Nephron (organoid): Measurements from ENCODE around the gene GIT1.

Source experiments
- H3K27ac Mint-ChIP-seq, 3 experiments: 2 replicates each; pipeline ENCODE4 v1.8.0; 2020; ENCODE audit warnings: mixed read lengths in 3 of 3, mild to moderate bottlenecking in 2 of 3, moderate library complexity in 1 of 3
- H3K27me3 Mint-ChIP-seq: 2 replicates; pipeline ENCODE4 v1.8.0; 2021; ENCODE audit warnings: low read depth, mild to moderate bottlenecking, moderate library complexity, mixed read lengths
- H3K36me3 Mint-ChIP-seq: 2 replicates; pipeline ENCODE4 v1.8.0; 2020; ENCODE audit warnings: low read depth, mixed read lengths
- H3K4me1 Mint-ChIP-seq: 2 replicates; pipeline ENCODE4 v1.8.0; 2020; ENCODE audit warnings: mixed read lengths
- H3K4me3 Mint-ChIP-seq, 3 experiments: 2 replicates each; pipeline ENCODE4 v1.8.0; 2020; ENCODE audit warnings: mild to moderate bottlenecking in 3 of 3, mixed read lengths in 3 of 3, moderate library complexity in 2 of 3
- H3K9me3 Mint-ChIP-seq: 2 replicates; pipeline ENCODE4 v1.8.0; 2020; ENCODE audit warnings: mixed read lengths
- CTCF ChIP-seq, 3 experiments: fragments of 200-600 bp; sonication (generic); IDR thresholded peaks; one replicate each; pipeline ENCODE4 v1.5.0; 2021; ENCODE audit warnings: antibody characterized with exemption in 3 of 3; ENCODE audit not compliant: unreplicated experiment in 3 of 3

The GIT1 gene

GRCh38 chr17:29627951-29628350 is 38.5 kb upstream of the GIT1 start:
- Mint-ChIP-seq H3K4me1 (no peaks in the 10 kb centered on the region), H3K27me3 (peaks cover 17% of the 10 kb centered on the region), H3K4me3 (no peak overlapping the region), H3K9me3 (no peaks in the 10 kb centered on the region), H3K36me3 (peaks cover 20% of the 10 kb centered on the region), H3K27ac (no peak overlapping the region)
- no peak for TF ChIP-seq CTCF (IDR thresholded peaks at IDR 0.05; ENCODE audit: unreplicated experiment in 3 of 3)

- Mint-ChIP-seq H3K36me3 (peaks cover 5% of the 10 kb centered on the region), H3K27ac (no peak overlapping the region), H3K4me3 (no peak overlapping the region), H3K27me3 (peaks cover 38% of the 10 kb centered on the region), H3K4me1 (peaks cover 4% of the 10 kb centered on the region), H3K9me3 (no peaks in the 10 kb centered on the region)
- no peak for TF ChIP-seq CTCF (IDR thresholded peaks at IDR 0.05; ENCODE audit: unreplicated experiment in 3 of 3)
Measured at GRCh38 chr17:29625037-29625750, 35.7 kb upstream of the GIT1 start.

GRCh38 chr17:29624586-29624985 is 35.1 kb upstream of the GIT1 start:
- no peak overlapping the region for H3K27ac Mint-ChIP-seq
- peaks cover 44% of the 10 kb centered on the region for H3K27me3 Mint-ChIP-seq
- H3K36me3 Mint-ChIP-seq: peaks cover 5% of the 10 kb centered on the region
- H3K9me3 Mint-ChIP-seq: no peaks in the 10 kb centered on the region
- no peak overlapping the region for H3K4me3 Mint-ChIP-seq
- TF ChIP-seq CTCF (IDR thresholded peaks at IDR 0.05; ENCODE audit: unreplicated experiment in 3 of 3): no peak
- H3K4me1 Mint-ChIP-seq: peaks cover 9% of the 10 kb centered on the region

GRCh38 chr17:29623283-29623647 is 33.8 kb upstream of the GIT1 start:
- no peak for TF ChIP-seq CTCF (IDR thresholded peaks at IDR 0.05; ENCODE audit: unreplicated experiment in 3 of 3)
- Mint-ChIP-seq H3K4me3 (peak overlapping the region; percentile 77 to 80 (median 79)), H3K27ac (peak overlapping the region in 1 of 3 experiments; percentile 12), H3K36me3 (peaks cover 5% of the 10 kb centered on the region), H3K27me3 (peaks cover 57% of the 10 kb centered on the region), H3K9me3 (no peaks in the 10 kb centered on the region), H3K4me1 (peaks cover 10% of the 10 kb centered on the region)

- peaks cover 10% of the 10 kb centered on the region for H3K4me1 Mint-ChIP-seq
- peak within 1 kb of the TSS in 1 of 3 experiments; percentile 12 for H3K27ac Mint-ChIP-seq
- H3K9me3 Mint-ChIP-seq: no peaks in the 10 kb centered on the region
- TF ChIP-seq CTCF (IDR thresholded peaks at IDR 0.05; ENCODE audit: unreplicated experiment in 3 of 3): no peak
- H3K4me3 Mint-ChIP-seq: peak within 1 kb of the TSS; percentile 77 to 80 (median 79)
- peaks cover 64% of the 10 kb centered on the region for H3K27me3 Mint-ChIP-seq
- H3K36me3 Mint-ChIP-seq: peaks cover 5% of the 10 kb centered on the region
Measured at GRCh38 chr17:29622337-29623282, 33.2 kb upstream of the GIT1 start, which contains the start of gene CORO6. Gene CORO6, minus strand, starts transcription at chr17:29622912. Its CDS starts 1,491 bp downstream, at chr17:29621421.
